HG02798 (cell line): Measurements from ENCODE around the gene OR2A42.
"Not testable (repeated sequence)": the region's sequence is repeated elsewhere in the genome, so short reads cannot be mapped to it uniquely, and the experiment has no call there.

Experiments used
- ATAC-seq: cut with Tn5 transposase; IDR thresholded peaks from one replicate; pipeline ENCODE4 v1.9.1; 2021; ENCODE audit warnings: mild to moderate bottlenecking; ENCODE audit not compliant: unreplicated experiment, poor library complexity

Gene OR2A42, protein sequence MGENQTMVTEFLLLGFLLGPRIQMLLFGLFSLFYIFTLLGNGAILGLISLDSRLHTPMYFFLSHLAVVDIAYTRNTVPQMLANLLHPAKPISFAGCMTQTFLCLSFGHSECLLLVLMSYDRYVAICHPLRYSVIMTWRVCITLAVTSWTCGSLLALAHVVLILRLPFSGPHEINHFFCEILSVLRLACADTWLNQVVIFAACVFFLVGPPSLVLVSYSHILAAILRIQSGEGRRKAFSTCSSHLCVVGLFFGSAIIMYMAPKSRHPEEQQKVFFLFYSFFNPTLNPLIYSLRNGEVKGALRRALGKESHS

GRCh38 chr7:144239365-144239764 is at the start of gene OR2A42:
OR2A42 (minus strand) TSS chr7:144239605; CDS start chr7:144232843, 6,762 bp downstream.
- ATAC-seq: not testable (repeated sequence)

GRCh38 chr7:144287171-144287784 is 47.9 kb upstream of the OR2A42 start:
- not testable (repeated sequence) for ATAC-seq

DNA sequence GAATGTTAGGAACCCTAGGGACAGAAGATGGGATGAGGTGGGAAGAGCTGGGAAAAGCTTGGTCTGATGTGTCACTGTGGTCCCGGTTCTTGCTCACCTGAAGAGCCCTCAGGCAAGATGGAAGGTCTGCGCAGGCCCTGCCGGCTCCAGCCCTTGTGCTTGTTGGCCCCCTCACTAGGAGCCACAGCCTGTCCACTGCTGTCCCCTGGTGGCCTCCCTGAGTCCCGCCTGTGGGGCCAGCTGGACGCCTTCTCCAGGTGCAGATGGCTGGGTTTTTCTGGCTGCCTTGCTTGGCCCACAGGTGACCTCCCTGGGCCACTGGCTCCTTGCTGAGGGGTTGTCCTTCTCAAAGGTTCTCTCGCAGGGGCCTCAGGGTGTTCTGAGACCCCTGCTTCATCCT is 44.3 kb upstream of the OR2A42 start:
- not testable (repeated sequence) for ATAC-seq

DNA sequence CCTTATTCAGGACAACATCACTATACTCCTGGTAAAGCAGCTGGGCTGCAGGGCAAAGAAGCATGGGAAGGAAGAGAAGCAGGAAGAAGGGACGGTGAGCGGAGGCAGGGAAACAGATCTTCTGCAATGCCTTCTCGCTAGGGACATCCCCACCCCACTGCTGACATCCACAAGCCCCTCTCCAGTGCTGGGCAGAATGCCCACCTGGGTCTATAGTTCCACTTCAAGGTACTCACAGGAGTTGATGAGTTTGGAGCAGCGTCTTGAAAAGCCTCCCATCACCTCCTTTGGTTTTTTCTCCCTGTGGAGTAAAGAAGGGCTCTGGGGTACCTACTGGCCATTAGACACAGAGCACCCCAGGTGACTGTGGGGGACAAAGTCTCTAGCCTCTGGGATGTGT is 43.1 kb upstream of the OR2A42 start:
- not testable (repeated sequence) for ATAC-seq

DNA sequence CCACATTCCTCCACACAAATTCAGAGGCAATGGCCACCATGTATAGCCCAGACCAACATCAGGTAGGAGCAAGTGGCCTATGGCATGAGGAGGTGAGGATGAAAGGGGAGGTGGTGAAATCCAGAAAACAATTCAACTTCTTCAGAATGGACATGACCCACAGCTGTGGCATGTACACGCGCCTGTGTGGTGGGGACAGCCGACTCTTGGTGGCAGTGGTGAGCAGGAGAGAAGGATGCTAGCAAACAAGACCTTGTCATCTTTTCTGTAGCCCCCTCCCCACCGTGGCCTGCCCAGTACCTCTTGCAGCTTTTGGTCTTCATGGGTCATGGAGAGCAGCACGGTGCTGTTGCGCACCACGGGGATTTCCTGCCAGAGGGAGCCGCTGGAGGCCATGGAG is 42.6 kb upstream of the OR2A42 start:
- ATAC-seq: not testable (repeated sequence)

GRCh38 chr7:144280010-144280409 is 40.6 kb upstream of the OR2A42 start:
- peak; percentile 62 for ATAC-seq

DNA sequence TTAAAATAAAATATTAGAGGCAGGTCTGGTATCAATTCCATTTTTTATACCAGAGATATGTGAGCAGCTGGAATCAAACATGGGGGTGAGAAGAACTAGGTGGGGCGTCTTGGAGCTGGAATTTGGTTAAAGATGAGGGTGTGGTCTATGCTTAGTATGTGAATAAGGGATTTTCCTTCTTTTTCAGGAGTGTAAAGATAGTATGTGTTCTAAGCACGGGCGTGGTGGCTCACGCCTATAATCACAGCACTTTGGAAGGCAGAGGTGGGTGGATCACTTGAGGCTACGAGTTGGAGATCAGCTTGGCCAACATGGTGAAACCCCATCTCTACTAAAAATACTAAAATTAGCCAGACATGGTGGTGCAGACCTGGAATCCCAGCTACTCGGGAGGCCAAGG is 35.9 kb upstream of the OR2A42 start:
- ATAC-seq: not testable (repeated sequence)

- not testable (repeated sequence) for ATAC-seq
These were observed 29.8 kb upstream of the OR2A42 start, which contains the start of gene CTAGE8 for GRCh38 chr7:144269188-144269587. CTAGE8 (minus strand) TSS chr7:144269288; CDS start chr7:144269250, 38 bp downstream.

- ATAC-seq: not testable (repeated sequence)
These were observed 25.3 kb upstream of the OR2A42 start, which contains the start of gene OR2A7 for GRCh38 chr7:144264692-144265091. OR2A7 (minus strand) TSS chr7:144264792; CDS start chr7:144259628, 5,164 bp downstream.

GRCh38 chr7:144262128-144262527 is 22.7 kb upstream of the OR2A42 start:
- not testable (repeated sequence) for ATAC-seq

DNA sequence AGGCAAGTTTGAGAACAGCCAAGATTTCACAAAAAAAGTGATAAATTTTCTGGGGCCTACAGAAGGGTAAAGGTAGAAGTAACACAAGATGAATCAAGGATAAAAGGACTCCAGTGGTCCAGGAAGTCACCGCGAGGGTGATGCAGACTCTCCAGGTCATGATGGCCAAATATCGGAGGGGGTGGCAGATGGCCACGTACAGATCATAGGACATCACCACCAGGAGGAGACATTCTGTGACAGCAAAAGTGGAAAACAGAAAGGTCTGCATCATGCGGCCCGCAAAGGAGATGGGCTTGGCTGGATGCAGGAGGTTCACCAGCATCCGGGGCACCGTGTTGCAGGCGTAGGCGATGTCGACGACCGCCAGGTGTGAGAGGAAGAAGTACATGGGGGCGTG is 19.7 kb upstream of the OR2A42 start:
- not testable (repeated sequence) for ATAC-seq

DNA sequence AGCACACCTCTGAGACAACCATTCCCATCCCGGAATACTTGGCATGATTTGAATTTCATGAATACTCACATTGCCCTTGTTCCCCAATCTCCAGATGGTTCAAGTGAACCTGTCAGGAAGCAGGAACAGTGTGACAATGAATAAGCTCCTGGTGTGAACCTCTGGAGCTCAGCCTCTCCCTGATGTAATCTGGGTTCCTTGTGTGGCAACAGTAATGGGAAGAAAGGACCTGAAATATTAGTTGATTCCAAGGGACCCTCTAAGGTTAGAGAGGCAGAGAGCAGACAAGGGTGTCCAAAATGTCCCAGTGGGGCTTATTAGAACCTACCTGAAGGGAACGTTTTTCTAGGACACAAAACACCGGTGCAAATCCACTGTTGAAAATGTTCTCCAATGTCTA is 16.7 kb upstream of the OR2A42 start:
- no peak for ATAC-seq

GRCh38 chr7:144255471-144255897 is 16.1 kb upstream of the OR2A42 start:
- no peak for ATAC-seq

GRCh38 chr7:144252307-144252706 is 12.9 kb upstream of the OR2A42 start:
- ATAC-seq: not testable (repeated sequence)

GRCh38 chr7:144247674-144248330 is 8.4 kb upstream of the OR2A42 start:
- ATAC-seq: not testable (repeated sequence)

- not testable (repeated sequence) for ATAC-seq
These were observed 7.6 kb upstream of the OR2A42 start for GRCh38 chr7:144246967-144247366.

DNA sequence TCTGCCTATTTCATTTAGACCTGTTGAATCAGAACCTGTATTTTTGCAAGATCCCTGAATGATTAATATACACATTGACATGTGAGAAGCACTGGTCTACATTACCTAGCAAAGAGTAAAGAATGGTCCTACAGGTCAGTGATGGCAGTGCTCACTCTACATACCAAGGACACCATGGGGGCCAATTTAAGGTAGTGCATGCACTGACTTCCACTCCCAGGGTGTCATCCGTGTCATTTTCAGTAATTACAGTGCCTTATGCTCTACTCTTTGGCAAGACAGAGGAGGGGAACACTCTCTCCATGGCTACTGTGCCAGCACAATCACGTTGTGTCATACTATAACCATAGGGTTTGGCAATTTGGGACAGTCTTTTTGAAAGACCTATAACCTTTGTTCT is 6.0 kb upstream of the OR2A42 start:
- not testable (repeated sequence) for ATAC-seq

- not testable (repeated sequence) for ATAC-seq
These were observed 799 bp downstream of the OR2A42 start for GRCh38 chr7:144238530-144239082.

GRCh38 chr7:144233039-144233438 is 6.4 kb downstream of the OR2A42 start:
- ATAC-seq: not testable (repeated sequence)

GRCh38 chr7:144231027-144231426 is 8.4 kb downstream of the OR2A42 start:
- ATAC-seq: not testable (repeated sequence)

DNA sequence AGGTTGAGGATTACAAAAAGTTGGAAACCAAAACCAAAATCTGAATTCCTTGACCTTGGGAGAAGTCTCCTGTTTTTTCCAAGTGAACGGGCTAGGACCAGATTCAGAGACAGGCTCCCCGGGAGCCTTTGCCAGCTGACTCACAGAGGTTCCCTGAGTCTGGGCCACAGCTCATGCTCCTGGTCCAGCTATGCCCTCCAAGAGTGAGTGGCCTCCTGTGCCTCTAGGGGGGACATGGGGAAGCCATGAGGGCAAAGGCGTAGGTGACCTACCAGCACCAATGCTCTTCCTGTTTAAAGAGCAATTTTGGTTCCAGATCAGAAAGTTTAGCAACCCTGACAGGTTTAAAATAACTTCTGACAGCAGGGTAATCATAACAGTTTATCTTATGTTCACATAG is 10.6 kb downstream of the OR2A42 start:
- ATAC-seq: not testable (repeated sequence)
